K562 (cell line): ENCODE results near the gene ZMIZ1. TPM values are rescaled to one million over a fixed set of nuclear protein-coding genes. Genes with fewer than 3 reads are reported as not detected.
A peak's percentile ranks its signal among the peaks of the same experiment; 100 is the strongest.

ENCODE experiments used
- ATAC-seq: fragments of 200-7000 bp; cut with Tn5 transposase; 3 replicates; pipeline ENCODE4 v1.9.1; 2020; ENCODE audit warnings: moderate library complexity
- BruUV-seq: library from RNA; stranded (reverse); fragments of 400-500 nt; replicated peaks from 2 replicates; lab custom pipeline; 2021; lab: Mats Ljungman, UMichigan
- CTCF ChIA-PET: fragments of 300-600 bp; formaldehyde crosslinking; extraction: SDS; loops from one replicate; lab custom pipeline; 2021; ENCODE audit warnings: low intra/inter-chr PET ratio; lab: Yijun Ruan, JAX
- POLR2A ChIA-PET: fragments of 300-600, 350-650 bp; sonication (Branson Sonifier 250); formaldehyde crosslinking; extraction: SDS; loops from one replicate; lab custom pipeline; 2021; ENCODE audit warnings: antibody characterized with exemption, inconsistent platforms; lab: Yijun Ruan, JAX
- DNase-seq, 4 experiments: peaks; one replicate each; pipeline versions ENCODE4 v3.0.0 to v3.0.0-alpha.2; 2011 to 2018; ENCODE audit warnings: low spot score in 3 of 4, mixed read lengths in 3 of 4; ENCODE audit errors: extremely low read depth in 1 of 4
- FAIRE-seq: peaks from 2 replicates; lab custom pipeline; 2011; peaks lifted over from hg19 to GRCh38; lab: Jason Lieb, UNC
- H2AFZ ChIP-seq: 2 replicates; pipeline ENCODE4 v1.6.0; 2011; ENCODE audit warnings: low read depth, low read length, control low read depth, inconsistent platforms
- H3K27ac ChIP-seq: fragments of 200-600 bp; 3 replicates; pipeline ENCODE4 v1.8.0; 2011; ENCODE audit warnings: low read depth, mild to moderate bottlenecking, control low read depth, inconsistent platforms, low read length, moderate library complexity, mixed read lengths; ENCODE audit errors: extremely low read depth
- H3K27me3 ChIP-seq, 2 experiments: fragments of 300-600 bp in 1 of 2; 2 replicates in 1 of 2; 3 replicates in 1 of 2; pipeline versions ENCODE4 v1.6.0 to v1.8.0; 2011; ENCODE audit warnings: inconsistent platforms in 2 of 2, low read length in 2 of 2, mild to moderate bottlenecking in 1 of 2, mixed read lengths in 1 of 2, moderate library complexity in 1 of 2; ENCODE audit not compliant: control insufficient read depth in 2 of 2, insufficient read depth in 2 of 2
- H3K36me3 ChIP-seq: fragments of 300-600 bp; 3 replicates; pipeline ENCODE4 v1.8.0; 2011; ENCODE audit warnings: mild to moderate bottlenecking, low read length, inconsistent platforms; ENCODE audit not compliant: control insufficient read depth, insufficient read depth
- H3K4me1 ChIP-seq, 2 experiments: fragments of 200-600 bp in 1 of 2; replicated peaks in 1 of 2; 2 replicates in 1 of 2; 3 replicates in 1 of 2; pipeline versions ENCODE4 v1.5.1 to v1.8.0; 2011; ENCODE audit warnings: inconsistent platforms in 2 of 2, low read length in 2 of 2, mild to moderate bottlenecking in 1 of 2, mixed read lengths in 1 of 2, moderate library complexity in 1 of 2; ENCODE audit not compliant: control insufficient read depth in 2 of 2, insufficient read depth in 2 of 2
- H3K4me2 ChIP-seq: 2 replicates; pipeline ENCODE4 v1.6.1; 2011; ENCODE audit warnings: low read length, control low read depth, inconsistent platforms, mixed read lengths; ENCODE audit not compliant: insufficient read depth
- H3K4me3 ChIP-seq: fragments of 200-600 bp; sonication (generic), shearing (Covaris generic); 2 replicates; pipeline ENCODE4 v1.5.1; 2016; ENCODE audit warnings: control low read depth, inconsistent platforms
- H3K79me2 ChIP-seq: fragments of 200-600 bp; 3 replicates; pipeline ENCODE4 v1.8.0; 2011; ENCODE audit warnings: low read length, inconsistent platforms; ENCODE audit not compliant: control insufficient read depth, insufficient read depth
- H3K9ac ChIP-seq, 2 experiments: 2 replicates each; pipeline versions ENCODE4 v1.6.0 to v1.6.1; 2011; ENCODE audit warnings: low read depth in 2 of 2, low read length in 2 of 2, control low read depth in 1 of 2, inconsistent platforms in 1 of 2, mild to moderate bottlenecking in 1 of 2, mixed read lengths in 1 of 2; ENCODE audit not compliant: insufficient read depth in 1 of 2
- H3K9me1 ChIP-seq: one replicate; pipeline ENCODE4 v1.6.0; 2011; ENCODE audit warnings: inconsistent platforms, mild to moderate bottlenecking, low read length, moderate library complexity; ENCODE audit not compliant: control insufficient read depth, insufficient read depth
- H3K9me3 ChIP-seq: replicated peaks from 2 replicates; pipeline ENCODE4 v1.5.1; 2011; ENCODE audit warnings: low read depth, low read length, inconsistent platforms; ENCODE audit not compliant: control insufficient read depth, insufficient read depth
- H4K20me1 ChIP-seq: replicated peaks from 2 replicates; pipeline ENCODE4 v1.6.1; 2011; ENCODE audit warnings: low read length, inconsistent platforms, mixed read lengths; ENCODE audit not compliant: control insufficient read depth, insufficient read depth
- DPF2 ChIP-seq: fragments of 450-650 bp; IDR thresholded peaks from 2 replicates; pipeline ENCODE4 v1.6.1; 2016
- MCM5 ChIP-seq: fragments of 450-650 bp; IDR thresholded peaks from 2 replicates; pipeline ENCODE4 v1.6.1; 2016; ENCODE audit warnings: low read depth
- NCOA4 ChIP-seq: fragments of 450-650 bp; IDR thresholded peaks from 2 replicates; pipeline ENCODE4 v1.6.1; 2018; ENCODE audit warnings: mild to moderate bottlenecking; ENCODE audit not compliant: partially characterized antibody
- SRF ChIP-seq, 2 experiments: fragments of 250-450, 450-650 bp in 1 of 2; sonication (Bioruptor Pico) in 1 of 2; sonication (generic) in 1 of 2; formaldehyde crosslinking; IDR thresholded peaks; 2 replicates each; pipeline versions ENCODE4 v1.5.0 to v1.5.1; 2020 to 2022; ENCODE audit warnings: mild to moderate bottlenecking in 1 of 2, missing genetic modification reagents in 1 of 2
- ZFP36 ChIP-seq: fragments of 150-350 bp; IDR thresholded peaks from 2 replicates; pipeline ENCODE4 v1.6.1; 2018; ENCODE audit warnings: low read length, low read depth; ENCODE audit not compliant: partially characterized antibody
- ZNF431 ChIP-seq: sonication (generic); formaldehyde crosslinking; IDR thresholded peaks from 2 replicates; pipeline ENCODE4 v1.8.0; 2022; ENCODE audit warnings: mild to moderate bottlenecking, missing genetic modification reagents
- whole genome bisulfite sequencing: fragments of 100-300 bp; shearing (Covaris generic); methylation state at CpG from one replicate; pipeline ENCODE4 v1.1.6; 2016; ENCODE audit warnings: low coverage, mixed read lengths; ENCODE audit not compliant: insufficient coverage; ENCODE audit errors: missing lambda C conversion rate; 5-methylcytosine and 5-hydroxymethylcytosine counted together
- in situ Hi-C: fragments of 300-500 bp; cut with MboI; formaldehyde crosslinking; loops from 4 replicates; pipeline ENCODE4 v1.15.0; 2018; ENCODE audit warnings: inconsistent platforms, mixed read lengths
- intact Hi-C: fragments of 100-400 bp; cut with micrococcal nuclease; formaldehyde crosslinking; loops from 2 replicates; pipeline ENCODE4 v1.14.2; 2022
- polyA plus RNA-seq, 8 experiments: library from polyadenylated mRNA; depleted of rRNA in 4 of 8; stranded (reverse) in 5 of 8; unstranded in 3 of 8; fragments of >200 nt; fragmentation: Nextera tagmentation in 2 of 8; fragmentation: Illumina TruSeq in 1 of 8; extraction: Ambion mirVana in 2 of 8; extraction: Trizol in 1 of 8; gene quantifications; 2 replicates each; pipeline versions ENCODE4 v1.2.1 to v1.2.3, GENCODE V29; 2011 to 2014; ENCODE audit warnings: inconsistent platforms in 1 of 8, missing spikeins in 1 of 8
- total RNA-seq, 7 experiments: library from RNA; depleted of rRNA in 6 of 7; stranded (reverse); fragments of >200 nt in 6 of 7; fragmentation: Illumina TruSeq in 2 of 7; extraction: Trizol in 2 of 7; gene quantifications; 2 replicates each; pipeline versions ENCODE4 v1.2.1 to v1.2.3, GENCODE V29; 2011 to 2021; ENCODE audit warnings: low replicate concordance in 1 of 7
- TF ChIP-seq, protein P1 (sequence below): sonication (generic); formaldehyde crosslinking; IDR thresholded peaks from 2 replicates; pipeline ENCODE4 v1.4.0; 2020; ENCODE audit warnings: mild to moderate bottlenecking, missing genetic modification reagents
- TF ChIP-seq, protein P2 (sequence below): sonication (generic); formaldehyde crosslinking; IDR thresholded peaks from 2 replicates; pipeline ENCODE4 v1.5.0; 2020; ENCODE audit warnings: missing genetic modification reagents
- TF ChIP-seq, protein P3 (sequence below): fragments of 250-450 bp; sonication (Bioruptor Pico); IDR thresholded peaks from 2 replicates; pipeline ENCODE4 v1.5.0; 2021

ZMIZ1 gene
- total and polyA plus RNA-seq, 9 of the 15 experiments (the other 6 are each of a cell fraction or from before 2014, with no cell fraction given), result 1.0 to 37.3 (median 4.3) TPM

DNA sequence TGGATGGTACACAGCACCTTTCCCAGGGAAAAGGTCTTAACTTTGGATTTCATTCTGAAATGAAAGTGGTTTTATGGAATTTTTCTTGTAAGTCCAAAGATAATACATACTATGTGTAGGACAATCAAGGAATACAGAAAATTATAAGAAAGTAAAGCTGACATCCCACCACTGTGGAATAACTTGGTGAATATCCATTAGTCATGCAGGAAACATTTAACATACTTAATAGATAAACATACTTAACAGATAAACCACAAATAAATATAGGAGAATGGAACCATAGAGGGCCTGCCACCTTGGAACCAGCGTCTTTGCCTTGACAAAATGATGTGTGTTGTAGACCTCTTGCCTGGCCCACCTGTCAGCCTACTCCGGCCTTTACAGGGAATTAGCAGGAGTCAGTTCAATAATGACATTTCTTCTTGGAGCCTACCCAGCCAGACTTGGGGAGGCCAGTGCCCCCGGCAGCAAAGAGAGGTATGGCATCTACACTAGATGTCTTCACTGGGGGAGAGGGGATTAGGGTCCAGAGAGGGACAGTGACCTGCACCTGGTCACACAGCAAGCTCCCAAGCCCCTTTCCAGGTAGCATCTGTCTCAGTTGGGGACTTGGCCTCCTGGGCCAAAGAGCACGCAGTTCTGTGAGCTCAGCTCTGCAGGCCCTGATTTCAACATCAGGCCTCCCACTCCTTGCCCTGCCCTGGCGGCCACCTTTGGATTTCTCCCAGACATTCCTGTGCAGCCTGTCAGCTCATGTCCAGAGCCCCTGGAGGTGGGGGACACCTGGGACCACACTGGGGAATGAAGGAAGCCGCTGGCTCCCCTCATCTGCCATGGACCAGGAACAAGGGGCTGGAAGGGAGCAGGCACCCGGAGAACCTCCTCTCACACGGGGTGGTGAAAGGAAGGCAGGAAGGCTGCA is 165.9 kb downstream of the ZMIZ1 start:
- no peak for FAIRE-seq
- no peak for ATAC-seq

DNA sequence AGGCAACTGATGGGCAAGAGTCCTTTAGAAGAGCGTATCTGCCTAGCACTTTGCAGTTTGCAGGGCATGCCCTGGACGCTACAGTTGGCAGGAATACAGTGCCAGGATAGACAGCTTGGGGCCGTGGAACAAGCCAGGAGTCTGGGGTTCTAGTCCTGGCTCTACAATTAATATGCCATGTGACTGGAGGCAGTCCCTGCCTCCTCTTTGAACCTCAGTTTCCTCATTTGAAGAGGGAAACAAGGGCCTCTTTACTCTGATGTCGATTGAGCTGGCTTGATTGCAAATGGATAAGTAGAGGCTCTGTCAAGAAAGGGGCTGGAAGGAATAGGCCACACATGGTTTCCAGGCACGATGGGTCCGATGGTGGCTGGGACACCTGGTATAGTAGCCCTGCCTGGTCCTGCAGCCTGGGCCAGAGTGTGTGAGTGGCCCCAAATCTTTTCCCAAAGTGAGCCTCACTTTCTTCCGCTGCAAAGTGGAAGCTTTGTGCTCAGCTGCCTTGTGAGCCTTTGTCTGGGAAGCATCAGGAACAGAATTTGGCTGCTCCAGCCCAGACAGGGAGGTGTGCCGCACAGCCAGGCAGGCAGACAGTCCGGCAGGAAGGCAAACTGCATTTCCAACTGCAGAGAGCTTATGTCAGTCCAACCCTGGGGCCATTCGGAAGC is 167.1 kb downstream of the ZMIZ1 start:
- H3K27ac ChIP-seq, result no peak overlapping the region
- TF ChIP-seq, protein P1, sequence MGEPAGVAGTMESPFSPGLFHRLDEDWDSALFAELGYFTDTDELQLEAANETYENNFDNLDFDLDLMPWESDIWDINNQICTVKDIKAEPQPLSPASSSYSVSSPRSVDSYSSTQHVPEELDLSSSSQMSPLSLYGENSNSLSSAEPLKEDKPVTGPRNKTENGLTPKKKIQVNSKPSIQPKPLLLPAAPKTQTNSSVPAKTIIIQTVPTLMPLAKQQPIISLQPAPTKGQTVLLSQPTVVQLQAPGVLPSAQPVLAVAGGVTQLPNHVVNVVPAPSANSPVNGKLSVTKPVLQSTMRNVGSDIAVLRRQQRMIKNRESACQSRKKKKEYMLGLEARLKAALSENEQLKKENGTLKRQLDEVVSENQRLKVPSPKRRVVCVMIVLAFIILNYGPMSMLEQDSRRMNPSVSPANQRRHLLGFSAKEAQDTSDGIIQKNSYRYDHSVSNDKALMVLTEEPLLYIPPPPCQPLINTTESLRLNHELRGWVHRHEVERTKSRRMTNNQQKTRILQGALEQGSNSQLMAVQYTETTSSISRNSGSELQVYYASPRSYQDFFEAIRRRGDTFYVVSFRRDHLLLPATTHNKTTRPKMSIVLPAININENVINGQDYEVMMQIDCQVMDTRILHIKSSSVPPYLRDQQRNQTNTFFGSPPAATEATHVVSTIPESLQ, result no peak
- TF ChIP-seq NCOA4 (no peak), ZNF431 (no peak), SRF (CRISPR knock-in tag; IDR thresholded peaks at IDR 0.05) (no peak), MCM5 (no peak)
- TF ChIP-seq, protein P2, sequence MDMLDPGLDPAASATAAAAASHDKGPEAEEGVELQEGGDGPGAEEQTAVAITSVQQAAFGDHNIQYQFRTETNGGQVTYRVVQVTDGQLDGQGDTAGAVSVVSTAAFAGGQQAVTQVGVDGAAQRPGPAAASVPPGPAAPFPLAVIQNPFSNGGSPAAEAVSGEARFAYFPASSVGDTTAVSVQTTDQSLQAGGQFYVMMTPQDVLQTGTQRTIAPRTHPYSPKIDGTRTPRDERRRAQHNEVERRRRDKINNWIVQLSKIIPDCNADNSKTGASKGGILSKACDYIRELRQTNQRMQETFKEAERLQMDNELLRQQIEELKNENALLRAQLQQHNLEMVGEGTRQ (CRISPR knock-in tag), result no peak
- TF ChIP-seq, protein P3, sequence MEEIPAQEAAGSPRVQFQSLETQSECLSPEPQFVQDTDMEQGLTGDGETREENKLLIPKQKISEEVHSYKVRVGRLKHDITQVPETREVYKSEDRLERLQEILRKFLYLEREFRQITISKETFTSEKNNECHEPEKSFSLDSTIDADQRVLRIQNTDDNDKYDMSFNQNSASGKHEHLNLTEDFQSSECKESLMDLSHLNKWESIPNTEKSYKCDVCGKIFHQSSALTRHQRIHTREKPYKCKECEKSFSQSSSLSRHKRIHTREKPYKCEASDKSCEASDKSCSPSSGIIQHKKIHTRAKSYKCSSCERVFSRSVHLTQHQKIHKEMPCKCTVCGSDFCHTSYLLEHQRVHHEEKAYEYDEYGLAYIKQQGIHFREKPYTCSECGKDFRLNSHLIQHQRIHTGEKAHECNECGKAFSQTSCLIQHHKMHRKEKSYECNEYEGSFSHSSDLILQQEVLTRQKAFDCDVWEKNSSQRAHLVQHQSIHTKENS (CRISPR knock-in tag), result no peak

More for the DNA sequence above, 165.9 kb downstream of the ZMIZ1 start:
- H3K9me3 ChIP-seq, result no peaks in the 10 kb centered on the region
- BruUV-seq, result no TSS peak
- H3K36me3 ChIP-seq, result peaks cover 8% of the 10 kb centered on the region; the same call in 2 of the 3 replicates
- TF ChIP-seq DPF2, result no peak
- TF ChIP-seq ZFP36, result peak; percentile 55
- H4K20me1 ChIP-seq, result peaks cover 11% of the 10 kb centered on the region
- ChIA-PET POLR2A (interaction anchor here (0.6 kb wide), 1 partner anchor 26 kb away, joined by 3 read pairs; no protein-coding TSS in a partner anchor), CTCF (no interaction called here)
- H3K4me2 ChIP-seq, result no peak overlapping the region
- peak overlapping the region in 1 of 2 experiments; percentile 70; a peak in 1 of 4 replicates for H3K9ac ChIP-seq
- WGBS, result 78% methylated on average over 8 of the region's 8 CpGs
- H3K9me1 ChIP-seq, result no peaks in the 10 kb centered on the region
- no peaks in the 10 kb centered on the region for H3K27me3 ChIP-seq
- in situ Hi-C loops, result no loop called here
- H2AFZ ChIP-seq, result no peak overlapping the region
- intact Hi-C loops, result no loop called here
- no peak overlapping the region for H3K27ac ChIP-seq
- peaks cover 12 to 18% of the 10 kb centered on the region in 2 experiments for H3K4me1 ChIP-seq
- no peak for DNase-seq
- no peak overlapping the region for H3K4me3 ChIP-seq
- no peaks in the 10 kb centered on the region for H3K79me2 ChIP-seq

More for the DNA sequence above, 167.1 kb downstream of the ZMIZ1 start:
- intact Hi-C loops, result no loop called here
- H3K79me2 ChIP-seq, result no peaks in the 10 kb centered on the region
- peaks cover 11% of the 10 kb centered on the region for H4K20me1 ChIP-seq
- no peak overlapping the region for H2AFZ ChIP-seq
- BruUV-seq, result no TSS peak
- CTCF ChIA-PET, result no interaction called here
- peaks cover 16 to 20% of the 10 kb centered on the region in 2 experiments for H3K4me1 ChIP-seq
- FAIRE-seq (no peak), DNase-seq (no peak), ATAC-seq (no peak)
- H3K9ac ChIP-seq, result peak overlapping the region in 1 of 2 experiments; percentile 50; a peak in 1 of 4 replicates
- in situ Hi-C loops, result no loop called here
- WGBS, result 64% methylated on average over 10 of the region's 10 CpGs
- H3K9me1 ChIP-seq, result no peaks in the 10 kb centered on the region
- POLR2A ChIA-PET, result interaction anchor here (0.6 to 1.0 kb wide), 4 partner anchors 10 to 102 kb away, joined by 3 read pairs; no protein-coding TSS in a partner anchor
- H3K27me3 ChIP-seq, result no peaks in the 10 kb centered on the region
- peaks cover 8% of the 10 kb centered on the region; the same call in 2 of the 3 replicates for H3K36me3 ChIP-seq
- H3K9me3 ChIP-seq, result no peaks in the 10 kb centered on the region
- H3K4me2 ChIP-seq, result no peak overlapping the region
- no peak overlapping the region for H3K4me3 ChIP-seq
